ENCODE results near the gene SLC22A2. TPM values are rescaled to one million over a fixed set of nuclear protein-coding genes. Genes with fewer than 3 reads are reported as not detected.

Gene SLC22A2
- total RNA-seq, 1 donor from 2014 or later = not detected

GRCh38 chr6:160285541-160286105, 27.0 kb upstream of the SLC22A2 start:
- Histone ChIP-seq H3K9me3 (no peaks in the 10 kb centered on the region), H3K27ac (no peak overlapping the region), H3K4me1 (no peaks in the 10 kb centered on the region), H3K27me3 (ENCODE audit: low read depth) (no peaks in the 10 kb centered on the region), H3K4me3 (no peak overlapping the region), H3K36me3 (no peaks in the 10 kb centered on the region)
- no peak for TF ChIP-seq CTCF (IDR thresholded peaks at IDR 0.05)
- DNase-seq (no peak), ATAC-seq (no peak)
- intact Hi-C loops (cut with DNase I) = no loop called here

- intact Hi-C loops (cut with DNase I) = no loop called here
- ATAC-seq (no peak), DNase-seq (no peak)
These were observed 26.0 kb upstream of the SLC22A2 start for GRCh38 chr6:160284575-160284974.

GRCh38 chr6:160282444-160282843, 23.8 kb upstream of the SLC22A2 start:
- no peak for TF ChIP-seq CTCF (IDR thresholded peaks at IDR 0.05)
- Histone ChIP-seq H3K36me3 (no peaks in the 10 kb centered on the region), H3K27me3 (ENCODE audit: low read depth) (no peaks in the 10 kb centered on the region), H3K4me3 (no peak overlapping the region), H3K9me3 (no peaks in the 10 kb centered on the region), H3K27ac (no peak overlapping the region), H3K4me1 (no peaks in the 10 kb centered on the region)
- no peak for DNase-seq
- no peak for ATAC-seq
- intact Hi-C loops (cut with DNase I) = no loop called here

More at GRCh38 chr6:160284575-160284974, 26.0 kb upstream of the SLC22A2 start:
- Histone ChIP-seq H3K4me1 (no peaks in the 10 kb centered on the region), H3K27me3 (ENCODE audit: low read depth) (no peaks in the 10 kb centered on the region), H3K36me3 (no peaks in the 10 kb centered on the region), H3K4me3 (no peak overlapping the region), H3K9me3 (no peaks in the 10 kb centered on the region), H3K27ac (no peak overlapping the region)
- TF ChIP-seq CTCF (IDR thresholded peaks at IDR 0.05) = no peak

- Histone ChIP-seq H3K4me3 (no peak overlapping the region), H3K9me3 (no peaks in the 10 kb centered on the region), H3K27ac (no peak overlapping the region), H3K27me3 (ENCODE audit: low read depth) (no peaks in the 10 kb centered on the region), H3K4me1 (no peaks in the 10 kb centered on the region), H3K36me3 (no peaks in the 10 kb centered on the region)
- no peak for TF ChIP-seq CTCF (IDR thresholded peaks at IDR 0.05)
- intact Hi-C loops (cut with DNase I) = no loop called here
- no peak for ATAC-seq
- no peak for DNase-seq
These were observed 21.2 kb upstream of the SLC22A2 start for GRCh38 chr6:160279850-160280249.

- TF ChIP-seq CTCF (IDR thresholded peaks at IDR 0.05) = no peak
- intact Hi-C loops (cut with DNase I) = no loop called here
- Histone ChIP-seq H3K27me3 (ENCODE audit: low read depth) (no peaks in the 10 kb centered on the region), H3K36me3 (no peaks in the 10 kb centered on the region), H3K4me3 (no peak overlapping the region), H3K4me1 (no peaks in the 10 kb centered on the region), H3K27ac (no peak overlapping the region), H3K9me3 (no peaks in the 10 kb centered on the region)
- DNase-seq = no peak
- ATAC-seq = no peak
These were observed 20.2 kb upstream of the SLC22A2 start for GRCh38 chr6:160278786-160279310.

Measured in lower lobe of right lung (tissue), 2 donors.